K562 (cell line): ENCODE results near the gene POLL. TPM values are rescaled to one million over a fixed set of nuclear protein-coding genes. Genes with fewer than 3 reads are reported as not detected.

Experiments used
- POLR2G ChIP-seq: fragments of 200-400 bp; formaldehyde crosslinking; IDR thresholded peaks from 2 replicates; pipeline ENCODE4 v1.6.1; 2017; ENCODE audit warnings: low read depth, mild to moderate bottlenecking, antibody characterized with exemption, low read length, moderate library complexity
- polyA plus RNA-seq, 8 experiments: library from polyadenylated mRNA; depleted of rRNA in 4 of 8; stranded (reverse) in 5 of 8; unstranded in 3 of 8; fragments of >200 nt; fragmentation: Nextera tagmentation in 2 of 8; fragmentation: Illumina TruSeq in 1 of 8; extraction: Ambion mirVana in 2 of 8; extraction: Trizol in 1 of 8; gene quantifications; 2 replicates each; pipeline versions ENCODE4 v1.2.1 to v1.2.3, GENCODE V29; 2011 to 2014; ENCODE audit warnings: inconsistent platforms in 1 of 8, missing spikeins in 1 of 8
- total RNA-seq, 7 experiments: library from RNA; depleted of rRNA in 6 of 7; stranded (reverse); fragments of >200 nt in 6 of 7; fragmentation: Illumina TruSeq in 2 of 7; extraction: Trizol in 2 of 7; gene quantifications; 2 replicates each; pipeline versions ENCODE4 v1.2.1 to v1.2.3, GENCODE V29; 2011 to 2021; ENCODE audit warnings: low replicate concordance in 1 of 7
- TF ChIP-seq, protein P1 (sequence below): sonication (generic); formaldehyde crosslinking; IDR thresholded peaks from 2 replicates; pipeline ENCODE4 v1.8.0; 2023; ENCODE audit warnings: mild to moderate bottlenecking, missing genetic modification reagents
- TF ChIP-seq, protein P2 (sequence below): fragments of 450-650 bp; IDR thresholded peaks from 2 replicates; pipeline ENCODE4 v1.6.1; 2018; ENCODE audit warnings: mild to moderate bottlenecking, low read depth; ENCODE audit not compliant: partially characterized antibody
- TF ChIP-seq, protein P3 (sequence below): sonication (generic); formaldehyde crosslinking; IDR thresholded peaks from 2 replicates; pipeline ENCODE4 v1.8.0; 2022; ENCODE audit warnings: missing genetic modification reagents, mild to moderate bottlenecking, borderline replicate concordance

The POLL gene
- total and polyA plus RNA-seq, 9 of the 15 experiments (the other 6 are each of a cell fraction or from before 2014, with no cell fraction given) = 1.2 to 18.7 (median 10.9) TPM

DNA sequence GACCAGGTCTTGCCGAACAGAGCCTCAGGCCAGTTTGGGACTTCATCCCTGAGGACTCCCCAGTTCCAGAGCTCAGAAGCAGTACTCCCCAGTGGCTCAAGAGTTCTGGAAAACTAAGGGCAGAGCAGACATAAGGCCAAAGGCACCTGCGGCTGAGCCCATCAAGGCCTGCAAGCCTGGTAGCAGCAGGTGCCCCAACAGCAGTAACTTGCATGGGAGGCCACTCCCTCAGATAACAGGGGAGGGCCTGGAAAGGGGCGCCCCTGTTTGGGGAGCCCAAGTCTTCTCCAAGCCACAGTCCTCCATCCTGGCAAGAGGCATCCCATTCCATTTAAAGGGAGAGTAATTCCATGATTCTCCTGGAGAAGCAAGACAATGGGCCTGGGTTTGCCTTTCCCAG, 13.0 kb downstream of the POLL start (continued):
- TF ChIP-seq, protein P1, sequence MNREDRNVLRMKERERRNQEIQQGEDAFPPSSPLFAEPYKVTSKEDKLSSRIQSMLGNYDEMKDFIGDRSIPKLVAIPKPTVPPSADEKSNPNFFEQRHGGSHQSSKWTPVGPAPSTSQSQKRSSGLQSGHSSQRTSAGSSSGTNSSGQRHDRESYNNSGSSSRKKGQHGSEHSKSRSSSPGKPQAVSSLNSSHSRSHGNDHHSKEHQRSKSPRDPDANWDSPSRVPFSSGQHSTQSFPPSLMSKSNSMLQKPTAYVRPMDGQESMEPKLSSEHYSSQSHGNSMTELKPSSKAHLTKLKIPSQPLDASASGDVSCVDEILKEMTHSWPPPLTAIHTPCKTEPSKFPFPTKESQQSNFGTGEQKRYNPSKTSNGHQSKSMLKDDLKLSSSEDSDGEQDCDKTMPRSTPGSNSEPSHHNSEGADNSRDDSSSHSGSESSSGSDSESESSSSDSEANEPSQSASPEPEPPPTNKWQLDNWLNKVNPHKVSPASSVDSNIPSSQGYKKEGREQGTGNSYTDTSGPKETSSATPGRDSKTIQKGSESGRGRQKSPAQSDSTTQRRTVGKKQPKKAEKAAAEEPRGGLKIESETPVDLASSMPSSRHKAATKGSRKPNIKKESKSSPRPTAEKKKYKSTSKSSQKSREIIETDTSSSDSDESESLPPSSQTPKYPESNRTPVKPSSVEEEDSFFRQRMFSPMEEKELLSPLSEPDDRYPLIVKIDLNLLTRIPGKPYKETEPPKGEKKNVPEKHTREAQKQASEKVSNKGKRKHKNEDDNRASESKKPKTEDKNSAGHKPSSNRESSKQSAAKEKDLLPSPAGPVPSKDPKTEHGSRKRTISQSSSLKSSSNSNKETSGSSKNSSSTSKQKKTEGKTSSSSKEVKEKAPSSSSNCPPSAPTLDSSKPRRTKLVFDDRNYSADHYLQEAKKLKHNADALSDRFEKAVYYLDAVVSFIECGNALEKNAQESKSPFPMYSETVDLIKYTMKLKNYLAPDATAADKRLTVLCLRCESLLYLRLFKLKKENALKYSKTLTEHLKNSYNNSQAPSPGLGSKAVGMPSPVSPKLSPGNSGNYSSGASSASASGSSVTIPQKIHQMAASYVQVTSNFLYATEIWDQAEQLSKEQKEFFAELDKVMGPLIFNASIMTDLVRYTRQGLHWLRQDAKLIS = peak; percentile 15; the same call in 1 of the 2 replicates
- TF ChIP-seq, protein P2, sequence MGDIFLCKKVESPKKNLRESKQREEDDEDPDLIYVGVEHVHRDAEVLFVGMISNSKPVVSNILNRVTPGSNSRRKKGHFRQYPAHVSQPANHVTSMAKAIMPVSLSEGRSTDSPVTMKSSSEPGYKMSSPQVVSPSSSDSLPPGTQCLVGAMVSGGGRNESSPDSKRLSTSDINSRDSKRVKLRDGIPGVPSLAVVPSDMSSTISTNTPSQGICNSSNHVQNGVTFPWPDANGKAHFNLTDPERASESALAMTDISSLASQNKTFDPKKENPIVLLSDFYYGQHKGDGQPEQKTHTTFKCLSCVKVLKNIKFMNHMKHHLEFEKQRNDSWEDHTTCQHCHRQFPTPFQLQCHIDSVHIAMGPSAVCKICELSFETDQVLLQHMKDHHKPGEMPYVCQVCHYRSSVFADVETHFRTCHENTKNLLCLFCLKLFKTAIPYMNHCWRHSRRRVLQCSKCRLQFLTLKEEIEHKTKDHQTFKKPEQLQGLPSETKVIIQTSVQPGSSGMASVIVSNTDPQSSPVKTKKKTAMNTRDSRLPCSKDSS = no peak
- no peak for TF ChIP-seq POLR2G
- TF ChIP-seq, protein P3, sequence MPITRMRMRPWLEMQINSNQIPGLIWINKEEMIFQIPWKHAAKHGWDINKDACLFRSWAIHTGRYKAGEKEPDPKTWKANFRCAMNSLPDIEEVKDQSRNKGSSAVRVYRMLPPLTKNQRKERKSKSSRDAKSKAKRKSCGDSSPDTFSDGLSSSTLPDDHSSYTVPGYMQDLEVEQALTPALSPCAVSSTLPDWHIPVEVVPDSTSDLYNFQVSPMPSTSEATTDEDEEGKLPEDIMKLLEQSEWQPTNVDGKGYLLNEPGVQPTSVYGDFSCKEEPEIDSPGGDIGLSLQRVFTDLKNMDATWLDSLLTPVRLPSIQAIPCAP (CRISPR knock-in tag) = no peak
